K562 (cell line): ENCODE measurements around the gene COL13A1. TPM values are rescaled to one million over a fixed set of nuclear protein-coding genes. Genes with fewer than 3 reads are reported as not detected.
A peak's percentile ranks its signal among the peaks of the same experiment; 100 is the strongest.

Source experiments
- ATAC-seq: fragments of 200-7000 bp; cut with Tn5 transposase; 3 replicates; pipeline ENCODE4 v1.9.1; 2020; ENCODE audit warnings: moderate library complexity
- BruUV-seq: library from RNA; stranded (reverse); fragments of 400-500 nt; replicated peaks from 2 replicates; lab custom pipeline; 2021; lab: Mats Ljungman, UMichigan
- CTCF ChIA-PET: fragments of 300-600 bp; formaldehyde crosslinking; extraction: SDS; loops from one replicate; lab custom pipeline; 2021; ENCODE audit warnings: low intra/inter-chr PET ratio; lab: Yijun Ruan, JAX
- POLR2A ChIA-PET: fragments of 300-600, 350-650 bp; sonication (Branson Sonifier 250); formaldehyde crosslinking; extraction: SDS; loops from one replicate; lab custom pipeline; 2021; ENCODE audit warnings: antibody characterized with exemption, inconsistent platforms; lab: Yijun Ruan, JAX
- DNase-seq, 4 experiments: peaks; one replicate each; pipeline versions ENCODE4 v3.0.0 to v3.0.0-alpha.2; 2011 to 2018; ENCODE audit warnings: low spot score in 3 of 4, mixed read lengths in 3 of 4; ENCODE audit errors: extremely low read depth in 1 of 4
- FAIRE-seq: peaks from 2 replicates; lab custom pipeline; 2011; peaks lifted over from hg19 to GRCh38; lab: Jason Lieb, UNC
- H2AFZ ChIP-seq: 2 replicates; pipeline ENCODE4 v1.6.0; 2011; ENCODE audit warnings: low read depth, low read length, control low read depth, inconsistent platforms
- H3K27ac ChIP-seq: fragments of 200-600 bp; 3 replicates; pipeline ENCODE4 v1.8.0; 2011; ENCODE audit warnings: low read depth, mild to moderate bottlenecking, control low read depth, inconsistent platforms, low read length, moderate library complexity, mixed read lengths; ENCODE audit errors: extremely low read depth
- H3K27me3 ChIP-seq, 2 experiments: fragments of 300-600 bp in 1 of 2; 2 replicates in 1 of 2; 3 replicates in 1 of 2; pipeline versions ENCODE4 v1.6.0 to v1.8.0; 2011; ENCODE audit warnings: inconsistent platforms in 2 of 2, low read length in 2 of 2, mild to moderate bottlenecking in 1 of 2, mixed read lengths in 1 of 2, moderate library complexity in 1 of 2; ENCODE audit not compliant: control insufficient read depth in 2 of 2, insufficient read depth in 2 of 2
- H3K36me3 ChIP-seq: fragments of 300-600 bp; 3 replicates; pipeline ENCODE4 v1.8.0; 2011; ENCODE audit warnings: mild to moderate bottlenecking, low read length, inconsistent platforms; ENCODE audit not compliant: control insufficient read depth, insufficient read depth
- H3K4me1 ChIP-seq, 2 experiments: fragments of 200-600 bp in 1 of 2; replicated peaks in 1 of 2; 2 replicates in 1 of 2; 3 replicates in 1 of 2; pipeline versions ENCODE4 v1.5.1 to v1.8.0; 2011; ENCODE audit warnings: inconsistent platforms in 2 of 2, low read length in 2 of 2, mild to moderate bottlenecking in 1 of 2, mixed read lengths in 1 of 2, moderate library complexity in 1 of 2; ENCODE audit not compliant: control insufficient read depth in 2 of 2, insufficient read depth in 2 of 2
- H3K4me2 ChIP-seq: 2 replicates; pipeline ENCODE4 v1.6.1; 2011; ENCODE audit warnings: low read length, control low read depth, inconsistent platforms, mixed read lengths; ENCODE audit not compliant: insufficient read depth
- H3K4me3 ChIP-seq: fragments of 200-600 bp; sonication (generic), shearing (Covaris generic); 2 replicates; pipeline ENCODE4 v1.5.1; 2016; ENCODE audit warnings: control low read depth, inconsistent platforms
- H3K79me2 ChIP-seq: fragments of 200-600 bp; 3 replicates; pipeline ENCODE4 v1.8.0; 2011; ENCODE audit warnings: low read length, inconsistent platforms; ENCODE audit not compliant: control insufficient read depth, insufficient read depth
- H3K9ac ChIP-seq, 2 experiments: 2 replicates each; pipeline versions ENCODE4 v1.6.0 to v1.6.1; 2011; ENCODE audit warnings: low read depth in 2 of 2, low read length in 2 of 2, control low read depth in 1 of 2, inconsistent platforms in 1 of 2, mild to moderate bottlenecking in 1 of 2, mixed read lengths in 1 of 2; ENCODE audit not compliant: insufficient read depth in 1 of 2
- H3K9me1 ChIP-seq: one replicate; pipeline ENCODE4 v1.6.0; 2011; ENCODE audit warnings: inconsistent platforms, mild to moderate bottlenecking, low read length, moderate library complexity; ENCODE audit not compliant: control insufficient read depth, insufficient read depth
- H3K9me3 ChIP-seq: replicated peaks from 2 replicates; pipeline ENCODE4 v1.5.1; 2011; ENCODE audit warnings: low read depth, low read length, inconsistent platforms; ENCODE audit not compliant: control insufficient read depth, insufficient read depth
- H4K20me1 ChIP-seq: replicated peaks from 2 replicates; pipeline ENCODE4 v1.6.1; 2011; ENCODE audit warnings: low read length, inconsistent platforms, mixed read lengths; ENCODE audit not compliant: control insufficient read depth, insufficient read depth
- BCOR ChIP-seq: fragments of 450-650 bp; IDR thresholded peaks from 2 replicates; pipeline ENCODE4 v1.6.1; 2016
- ETS2 ChIP-seq: IDR thresholded peaks from 2 replicates; pipeline ENCODE4 v1.6.1; 2016; ENCODE audit warnings: borderline replicate concordance, missing genetic modification characterization, mild to moderate bottlenecking, moderate library complexity, missing compliant biosample characterization; ENCODE audit not compliant: poor library complexity, severe bottlenecking
- FOXM1 ChIP-seq, 2 experiments: fragments of 450-650 bp in 1 of 2; sonication (generic) in 1 of 2; formaldehyde crosslinking in 1 of 2; IDR thresholded peaks; 2 replicates each; pipeline versions ENCODE4 v1.6.1 to v1.9.0; 2017 to 2022; ENCODE audit warnings: low read depth in 2 of 2, mild to moderate bottlenecking in 2 of 2, missing genetic modification reagents in 1 of 2, moderate library complexity in 1 of 2
- NEUROD1 ChIP-seq: fragments of 150-350 bp; IDR thresholded peaks from 2 replicates; pipeline ENCODE4 v1.6.1; 2014; ENCODE audit warnings: borderline replicate concordance, low read length, low read depth; ENCODE audit not compliant: partially characterized antibody
- NFXL1 ChIP-seq: fragments of 450-650 bp; formaldehyde crosslinking; IDR thresholded peaks from 2 replicates; pipeline ENCODE4 v1.4.0; 2021; ENCODE audit warnings: mild to moderate bottlenecking
- NR2F6 ChIP-seq: fragments of 450-650 bp; formaldehyde crosslinking; IDR thresholded peaks from 2 replicates; pipeline ENCODE4 v1.4.0; 2020; ENCODE audit warnings: mild to moderate bottlenecking
- PHTF2 ChIP-seq: fragments of 250-450 bp; sonication (Bioruptor Pico); IDR thresholded peaks from 2 replicates; pipeline ENCODE4 v1.5.0; 2021; ENCODE audit warnings: mild to moderate bottlenecking
- RBM25 ChIP-seq: fragments of 200-400 bp; formaldehyde crosslinking; IDR thresholded peaks from 2 replicates; pipeline ENCODE4 v1.6.1; 2018; ENCODE audit warnings: low read length, low read depth, moderate library complexity; ENCODE audit not compliant: severe bottlenecking
- ZFP36 ChIP-seq: fragments of 150-350 bp; IDR thresholded peaks from 2 replicates; pipeline ENCODE4 v1.6.1; 2018; ENCODE audit warnings: low read length, low read depth; ENCODE audit not compliant: partially characterized antibody
- ZKSCAN1 ChIP-seq: fragments of 150-350 bp; IDR thresholded peaks from 2 replicates; pipeline ENCODE4 v1.6.1; 2016; ENCODE audit warnings: low read depth, low read length
- ZNF239 ChIP-seq: fragments of 250-450 bp; sonication (Bioruptor Pico); IDR thresholded peaks from 2 replicates; pipeline ENCODE4 v1.4.0; 2020; ENCODE audit warnings: mild to moderate bottlenecking
- ZNF551 ChIP-seq: fragments of 250-450 bp; sonication (Bioruptor Pico); IDR thresholded peaks from 2 replicates; pipeline ENCODE4 v1.5.0; 2021; ENCODE audit warnings: mild to moderate bottlenecking, moderate library complexity
- WGBS: fragments of 100-300 bp; shearing (Covaris generic); methylation state at CpG from one replicate; pipeline ENCODE4 v1.1.6; 2016; ENCODE audit warnings: low coverage, mixed read lengths; ENCODE audit not compliant: insufficient coverage; ENCODE audit errors: missing lambda C conversion rate; 5-methylcytosine and 5-hydroxymethylcytosine counted together
- in situ Hi-C: fragments of 300-500 bp; cut with MboI; formaldehyde crosslinking; loops from 4 replicates; pipeline ENCODE4 v1.15.0; 2018; ENCODE audit warnings: inconsistent platforms, mixed read lengths
- intact Hi-C: fragments of 100-400 bp; cut with micrococcal nuclease; formaldehyde crosslinking; loops from 2 replicates; pipeline ENCODE4 v1.14.2; 2022
- polyA plus RNA-seq, 8 experiments: library from polyadenylated mRNA; depleted of rRNA in 4 of 8; stranded (reverse) in 5 of 8; unstranded in 3 of 8; fragments of >200 nt; fragmentation: Nextera tagmentation in 2 of 8; fragmentation: Illumina TruSeq in 1 of 8; extraction: Ambion mirVana in 2 of 8; extraction: Trizol in 1 of 8; gene quantifications; 2 replicates each; pipeline versions ENCODE4 v1.2.1 to v1.2.3, GENCODE V29; 2011 to 2014; ENCODE audit warnings: inconsistent platforms in 1 of 8, missing spikeins in 1 of 8
- total RNA-seq, 7 experiments: library from RNA; depleted of rRNA in 6 of 7; stranded (reverse); fragments of >200 nt in 6 of 7; fragmentation: Illumina TruSeq in 2 of 7; extraction: Trizol in 2 of 7; gene quantifications; 2 replicates each; pipeline versions ENCODE4 v1.2.1 to v1.2.3, GENCODE V29; 2011 to 2021; ENCODE audit warnings: low replicate concordance in 1 of 7

The COL13A1 gene
- total and polyA plus RNA-seq, 9 of the 15 experiments (the other 6 are each of a cell fraction or from before 2014, with no cell fraction given): not detected

DNA sequence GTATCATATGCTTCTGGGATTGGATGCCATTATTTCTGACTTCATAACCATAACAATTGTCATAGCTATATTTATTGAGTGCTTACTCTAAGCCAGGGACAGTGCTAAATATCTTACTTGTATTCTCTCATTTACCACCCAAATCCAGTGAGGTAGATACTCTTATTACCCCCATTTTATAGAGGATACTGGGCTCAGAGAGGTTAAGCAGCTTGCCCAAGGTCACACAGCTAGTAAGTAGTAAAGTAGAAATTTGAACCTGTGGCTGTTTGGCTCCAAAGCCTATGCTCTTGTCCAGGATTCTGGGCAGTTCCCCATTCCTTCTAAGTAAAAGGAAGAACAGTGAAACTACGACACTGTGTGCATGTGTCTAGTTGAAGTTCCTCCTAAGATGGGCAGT, 56.5 kb downstream of the COL13A1 start:
- Histone ChIP-seq H3K4me1 (peaks cover 6 to 7% of the 10 kb centered on the region in 2 experiments; a peak in 3 of 5 replicates), H3K27ac (no peak overlapping the region), H4K20me1 (peaks cover 8% of the 10 kb centered on the region), H3K4me2 (no peak overlapping the region), H2AFZ (no peak overlapping the region), H3K79me2 (no peaks in the 10 kb centered on the region), H3K36me3 (no peaks in the 10 kb centered on the region), H3K27me3 (peaks cover 0 to 33% of the 10 kb centered on the region in 2 experiments; a peak in 3 of 5 replicates), H3K9me3 (no peaks in the 10 kb centered on the region), H3K4me3 (no peak overlapping the region), H3K9me1 (no peaks in the 10 kb centered on the region), H3K9ac (no peak overlapping the region)
- ChIA-PET POLR2A (no interaction called here), CTCF (no interaction called here)
- 7% methylated on average over 1 of the region's 1 CpG for WGBS
- ATAC-seq (no peak), DNase-seq (no peak), FAIRE-seq (no peak)
- intact Hi-C loops (no loop called here), in situ Hi-C loops (no loop called here)
- no TSS peak for BruUV-seq
- no peak for TF ChIP-seq ZKSCAN1
- no peak for TF ChIP-seq FOXM1 (IDR thresholded peaks at IDR 0.05; ENCODE audit: low read depth)
- no peak for TF ChIP-seq FOXM1 (CRISPR knock-in tag; IDR thresholded peaks at IDR 0.05; ENCODE audit: low read depth)
- TF ChIP-seq ETS2 (tag): no peak
- TF ChIP-seq ZNF551 (CRISPR knock-in tag): no peak
- 0 out of 2 replicates have a peak, but pooled peaks have one; percentile 38 for TF ChIP-seq BCOR
- TF ChIP-seq RBM25: peak; percentile 95
- TF ChIP-seq NR2F6: no peak
- no peak for TF ChIP-seq NEUROD1
- no peak for TF ChIP-seq ZNF239
- no peak for TF ChIP-seq PHTF2
- TF ChIP-seq ZFP36: peak; percentile 84
- no peak for TF ChIP-seq NFXL1 (CRISPR knock-in tag)
